ENCODE data around the gene ECT2L. TPM values are rescaled to one million over a fixed set of nuclear protein-coding genes. Genes with fewer than 3 reads are reported as not detected.

Gene ECT2L
- total and polyA plus RNA-seq, 2 donors (not counting 3 experiments of a cell fraction or from before 2014, with no cell fraction given) = not detected

GRCh38 chr6:138797806-138798446 is 2.0 kb downstream of the ECT2L start:
- POLR2A ChIA-PET = no interaction called here
- intact Hi-C loops (cut with micrococcal nuclease) = no loop called here

More at GRCh38 chr6:138797806-138798446, 2.0 kb downstream of the ECT2L start:
- Histone ChIP-seq H3K4me2 (ENCODE audit: insufficient read depth, low read length) (no peak overlapping the region), H3K9me3 (replicated peaks; ENCODE audit: control insufficient read depth, insufficient read depth, low read length) (no peaks in the 10 kb centered on the region), H3K9me1 (replicated peaks; ENCODE audit: control insufficient read depth, extremely low read depth, insufficient read depth, low read length) (no peaks in the 10 kb centered on the region), H3K27ac (ENCODE audit: insufficient read depth, low read depth, low read length) (no peak overlapping the region), H4K20me1 (replicated peaks; ENCODE audit: control insufficient read depth, extremely low read depth, insufficient read depth, low read length) (no peaks in the 10 kb centered on the region), H2AFZ (ENCODE audit: low read depth, low read length) (no peak overlapping the region), H3K79me2 (ENCODE audit: control insufficient read depth, insufficient read depth, low read length) (no peaks in the 10 kb centered on the region), H3K4me3 (replicated peaks in 1 of 3; ENCODE audit: insufficient read depth in 1 of 3, low read depth in 1 of 3, low read length in 3 of 3) (no peak overlapping the region), H3K27me3 (ENCODE audit: control insufficient read depth in 2 of 2, insufficient read depth in 2 of 2, low read length in 2 of 2) (no peaks in the 10 kb centered on the region), H3K4me1 (ENCODE audit: control insufficient read depth, extremely low read depth, insufficient read depth, low read length) (no peaks in the 10 kb centered on the region), H3K9ac (replicated peaks; ENCODE audit: extremely low read depth, insufficient read depth, low read length) (no peak overlapping the region), H3K36me3 (ENCODE audit: control insufficient read depth in 2 of 2, extremely low read depth in 1 of 2, insufficient read depth in 2 of 2, low read length in 2 of 2) (no peaks in the 10 kb centered on the region)
- BruUV-seq (replicated peaks) = no TSS peak
- DNase-seq (ENCODE audit: low read depth, low spot score) (no peak), FAIRE-seq (no peak)
- CTCF ChIA-PET = no interaction called here
- dilution Hi-C loops (cut with MboI; ENCODE audit: extremely low pct_ligation_motif_present, low sequenced_read_pairs) = no loop called here
- TF ChIP-seq FOS (IDR thresholded peaks at IDR 0.05; ENCODE audit: borderline replicate concordance, insufficient read depth, low read length) = no peak
- TF ChIP-seq JUN (IDR thresholded peaks at IDR 0.05; ENCODE audit: borderline replicate concordance, insufficient read depth, insufficient read length, low read depth) = no peak
- no peak for TF ChIP-seq EZH2 (IDR thresholded peaks at IDR 0.05; ENCODE audit: borderline replicate concordance, low read depth, low read length, severe bottlenecking)
- TF ChIP-seq, protein P1, sequence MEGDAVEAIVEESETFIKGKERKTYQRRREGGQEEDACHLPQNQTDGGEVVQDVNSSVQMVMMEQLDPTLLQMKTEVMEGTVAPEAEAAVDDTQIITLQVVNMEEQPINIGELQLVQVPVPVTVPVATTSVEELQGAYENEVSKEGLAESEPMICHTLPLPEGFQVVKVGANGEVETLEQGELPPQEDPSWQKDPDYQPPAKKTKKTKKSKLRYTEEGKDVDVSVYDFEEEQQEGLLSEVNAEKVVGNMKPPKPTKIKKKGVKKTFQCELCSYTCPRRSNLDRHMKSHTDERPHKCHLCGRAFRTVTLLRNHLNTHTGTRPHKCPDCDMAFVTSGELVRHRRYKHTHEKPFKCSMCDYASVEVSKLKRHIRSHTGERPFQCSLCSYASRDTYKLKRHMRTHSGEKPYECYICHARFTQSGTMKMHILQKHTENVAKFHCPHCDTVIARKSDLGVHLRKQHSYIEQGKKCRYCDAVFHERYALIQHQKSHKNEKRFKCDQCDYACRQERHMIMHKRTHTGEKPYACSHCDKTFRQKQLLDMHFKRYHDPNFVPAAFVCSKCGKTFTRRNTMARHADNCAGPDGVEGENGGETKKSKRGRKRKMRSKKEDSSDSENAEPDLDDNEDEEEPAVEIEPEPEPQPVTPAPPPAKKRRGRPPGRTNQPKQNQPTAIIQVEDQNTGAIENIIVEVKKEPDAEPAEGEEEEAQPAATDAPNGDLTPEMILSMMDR (IDR thresholded peaks at IDR 0.05; ENCODE audit: extremely low read depth in 1 of 2, insufficient read depth in 1 of 2, low read depth in 1 of 2, low read length in 2 of 2) = no peak
- TF ChIP-seq GATA2 (IDR thresholded peaks at IDR 0.05; ENCODE audit: insufficient read depth, insufficient read length, low read depth, low read length) = no peak
- no peak for TF ChIP-seq MYC (IDR thresholded peaks at IDR 0.05; ENCODE audit: low read depth, low read length)
- no peak for TF ChIP-seq POLR2AphosphoS5 (IDR thresholded peaks at IDR 0.05; ENCODE audit: insufficient read depth, low read depth, low read length)
- no peak for TF ChIP-seq POLR2A (IDR thresholded peaks at IDR 0.05; ENCODE audit: low read depth, low read length)

All from endothelial cell of umbilical vein (primary cell).